ENCODE measurements around the gene BCL2.

The BCL2 gene

DNA sequence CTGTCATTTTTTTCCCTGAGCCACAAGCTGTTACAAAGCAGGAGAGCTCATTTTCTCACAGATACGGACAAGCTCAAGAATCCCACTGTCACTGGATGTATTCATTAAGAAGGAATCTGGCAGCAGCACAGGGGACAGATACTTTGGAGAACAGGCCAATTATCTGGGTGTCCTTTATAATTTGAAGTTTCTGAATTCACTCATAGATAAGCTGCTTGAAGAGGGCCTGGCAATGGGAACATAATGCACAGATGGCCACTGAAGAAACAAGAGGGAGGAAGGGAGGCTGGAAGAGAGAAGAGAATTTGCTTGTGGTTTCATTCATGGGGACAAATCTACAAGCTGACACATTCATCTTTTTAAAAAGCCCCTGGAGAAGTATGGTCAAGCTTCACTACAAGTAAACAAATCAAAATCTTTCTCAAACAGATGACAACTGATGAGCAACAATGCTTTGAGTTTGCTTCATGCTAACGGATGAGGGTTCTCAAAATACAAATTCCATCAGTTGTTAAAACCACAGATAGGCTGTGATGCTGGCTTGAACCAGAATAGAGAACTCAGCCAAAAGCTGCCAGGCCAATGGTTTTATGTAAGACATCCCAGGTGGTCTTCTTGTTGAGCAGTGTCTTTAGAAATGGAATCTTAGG, 11.9 kb downstream of the BCL2 start:
- DNase-seq = no peak

DNA sequence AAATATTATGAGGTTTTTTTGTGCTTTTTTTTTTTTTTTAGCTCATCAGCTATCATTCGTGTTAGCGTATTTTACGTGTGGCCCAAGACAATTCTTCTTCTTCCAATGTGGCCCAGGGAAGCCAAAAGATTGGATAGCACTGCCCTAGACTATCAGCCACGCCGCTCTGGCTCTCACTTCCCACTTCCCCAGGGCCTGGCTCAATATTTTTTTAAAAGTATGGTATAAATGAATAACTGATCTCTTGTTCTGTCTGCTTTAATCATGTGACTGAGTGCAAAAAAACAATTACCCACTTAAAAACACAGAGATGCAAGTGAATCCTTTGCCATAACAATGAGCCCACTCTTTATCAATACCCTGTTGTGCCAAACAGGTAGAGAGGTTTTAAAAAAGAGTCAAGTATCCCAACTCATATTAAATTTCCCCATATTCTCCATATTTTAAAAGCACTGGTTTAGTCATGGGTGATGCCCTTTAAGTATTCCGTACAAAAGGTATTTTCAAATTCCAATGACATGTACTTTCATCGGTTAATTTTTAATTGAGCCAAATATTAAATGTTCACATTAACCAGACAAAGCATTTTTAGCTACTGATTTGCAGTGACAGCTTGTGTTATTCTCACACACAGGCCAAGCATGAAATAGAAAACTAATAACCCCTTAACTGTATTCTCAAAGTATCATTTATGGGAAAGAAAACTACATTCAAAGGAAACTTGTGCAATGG, 12.6 kb downstream of the BCL2 start:
- DNase-seq = no peak

DNA sequence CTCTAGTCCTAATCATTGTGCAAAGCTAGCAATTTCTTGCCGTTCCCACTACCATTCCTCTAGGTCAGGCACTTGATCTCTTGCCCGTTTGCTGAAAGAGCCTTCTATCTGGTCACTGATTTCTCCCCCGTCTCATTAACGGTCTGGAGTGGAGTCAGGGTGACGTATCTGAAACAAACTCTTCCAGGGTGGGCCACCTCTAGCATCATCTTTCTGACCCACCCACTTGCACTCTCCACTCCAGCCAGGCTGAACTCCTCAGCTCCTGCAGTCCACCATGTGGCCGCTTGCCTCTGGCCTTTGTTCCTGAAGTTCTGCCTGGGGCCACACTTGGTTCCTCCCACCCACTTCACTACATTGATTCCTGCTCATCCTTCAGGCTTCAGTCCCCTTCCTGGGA, 13.3 kb downstream of the BCL2 start:
- DNase-seq = no peak

DNA sequence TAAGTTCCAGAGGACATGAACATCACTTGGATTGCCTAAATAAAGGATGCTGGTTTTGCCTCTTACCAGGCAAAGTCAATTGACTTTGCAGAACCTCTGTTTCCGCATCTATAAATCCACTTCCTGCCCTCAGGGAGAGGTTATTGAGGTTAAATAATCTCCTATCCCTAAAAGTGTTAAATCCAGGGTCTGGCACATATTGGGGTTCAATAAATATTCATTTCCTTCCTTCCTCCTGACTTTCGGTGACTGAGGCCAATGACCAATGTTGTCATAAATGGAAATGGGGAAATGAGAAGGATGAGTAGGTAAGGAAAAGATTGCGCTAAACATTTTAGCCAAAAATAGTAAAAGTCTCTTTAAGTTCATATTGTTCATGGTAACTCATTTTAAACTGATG, 16.0 kb downstream of the BCL2 start:
- DNase-seq = no peak

DNA sequence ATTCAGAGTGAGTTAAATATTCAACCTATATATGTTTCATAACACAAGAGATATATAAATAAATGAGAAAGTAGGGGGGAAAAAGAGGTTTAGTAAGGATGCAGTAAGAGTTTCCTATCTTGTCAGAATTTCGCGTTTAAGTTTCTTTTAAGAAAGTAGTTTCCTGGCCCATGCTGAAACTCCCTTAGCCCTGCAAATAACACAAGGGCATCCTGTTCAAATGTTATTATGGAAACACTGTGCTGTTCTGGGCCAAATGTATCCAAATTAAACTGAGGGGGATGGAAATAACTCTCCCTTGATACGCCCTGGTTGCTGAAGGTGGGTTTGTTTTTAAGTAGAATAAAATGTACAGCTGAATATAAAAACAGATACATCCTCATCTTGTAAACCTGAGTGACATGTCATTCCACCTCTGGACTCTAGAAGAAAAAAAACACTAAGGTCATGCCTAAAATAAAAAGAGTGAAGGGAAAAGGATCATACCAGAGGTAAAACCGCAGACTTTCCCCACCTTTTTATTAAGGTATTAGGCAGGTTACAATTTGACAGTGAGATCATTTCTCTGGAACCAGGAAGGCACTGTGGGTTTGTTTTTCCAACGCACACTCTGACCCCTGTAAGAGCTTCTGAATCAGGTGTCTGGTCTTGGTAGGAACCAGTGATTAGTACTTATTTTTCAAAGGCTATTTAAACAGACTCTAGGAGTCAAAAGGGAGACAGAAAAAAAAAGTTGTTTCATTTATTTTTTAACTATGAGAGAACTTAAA, 16.7 kb downstream of the BCL2 start:
- DNase-seq = no peak

DNA sequence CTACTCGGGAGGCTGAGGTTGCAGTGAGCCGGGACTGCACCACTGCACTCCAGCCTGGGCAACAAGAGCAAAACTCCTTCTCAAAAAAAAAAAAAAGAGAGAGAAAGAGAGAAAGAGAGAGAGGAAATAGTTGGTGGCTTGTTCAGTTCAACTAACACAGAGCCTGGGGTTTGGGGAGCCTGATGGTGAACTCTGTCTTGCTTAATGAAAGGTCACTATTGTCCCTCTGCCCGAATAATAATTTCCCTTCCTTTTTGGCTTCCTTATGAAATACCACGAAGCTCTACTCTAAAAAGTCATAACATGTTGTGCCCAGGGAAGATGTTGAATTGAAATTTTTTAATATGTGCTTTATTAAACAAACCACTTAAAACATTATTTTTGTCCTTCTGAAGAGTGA, 17.3 kb downstream of the BCL2 start:
- no peak for DNase-seq

DNA sequence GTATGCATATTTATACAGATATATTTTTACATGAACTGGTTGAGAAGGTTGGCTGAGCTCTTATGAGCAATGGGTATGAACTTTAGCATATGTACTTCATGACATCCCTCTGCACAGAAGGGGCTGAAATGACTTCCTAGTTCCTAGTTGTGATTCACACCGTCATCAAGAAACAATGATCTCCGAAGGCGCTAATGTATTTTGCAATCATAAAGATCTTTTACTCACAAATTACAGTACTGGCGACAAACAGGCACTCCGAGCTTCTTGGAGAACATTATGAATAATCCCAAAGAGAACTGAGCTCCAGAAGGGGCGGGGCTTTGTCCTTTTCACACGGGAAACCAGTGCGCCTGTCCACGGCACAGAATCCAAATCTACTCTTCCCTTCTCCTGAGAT, 18.1 kb downstream of the BCL2 start:
- no peak for DNase-seq

DNA sequence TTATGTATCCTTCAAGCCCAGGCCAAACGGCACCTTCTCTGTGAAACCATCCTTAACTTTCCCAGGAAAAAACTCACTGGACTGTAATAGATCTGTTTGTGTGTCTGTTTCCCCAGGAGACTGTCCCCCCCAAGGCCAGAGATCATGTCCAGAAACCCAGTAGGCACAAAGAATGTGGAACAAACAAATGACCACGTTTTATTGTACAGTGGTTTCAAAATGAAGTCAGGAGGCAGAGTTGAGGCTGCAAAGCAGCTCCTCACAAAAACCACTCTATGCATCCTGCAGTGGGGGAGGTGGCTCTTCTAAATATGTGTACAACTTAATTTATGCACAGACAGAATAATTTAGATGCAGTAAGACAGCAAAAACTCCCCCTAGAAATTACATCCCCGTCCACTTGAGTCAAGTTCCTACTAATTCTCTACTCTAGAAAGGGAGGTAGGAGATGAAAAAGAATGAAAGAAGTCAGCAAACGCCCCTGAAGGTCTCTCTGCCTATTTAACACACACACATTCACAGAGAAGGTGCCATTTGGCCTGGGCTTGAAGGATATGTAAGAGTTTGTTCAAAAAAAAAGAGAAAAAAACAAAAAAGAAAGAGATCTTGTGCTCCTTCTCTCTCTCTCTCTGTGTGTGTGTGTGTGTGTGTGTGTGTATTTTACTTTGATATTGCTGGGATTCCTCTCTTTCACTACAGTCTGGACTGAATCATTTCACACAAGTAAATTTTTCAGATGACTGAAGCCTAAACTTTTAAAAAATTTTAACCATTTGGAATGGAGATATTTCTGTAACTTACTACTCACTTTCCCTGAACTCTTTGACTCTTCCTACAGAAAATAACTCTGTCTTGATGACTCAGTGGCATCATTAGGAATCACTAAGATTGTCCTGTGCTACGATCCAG, 19.5 kb downstream of the BCL2 start:
- no peak for DNase-seq

DNA sequence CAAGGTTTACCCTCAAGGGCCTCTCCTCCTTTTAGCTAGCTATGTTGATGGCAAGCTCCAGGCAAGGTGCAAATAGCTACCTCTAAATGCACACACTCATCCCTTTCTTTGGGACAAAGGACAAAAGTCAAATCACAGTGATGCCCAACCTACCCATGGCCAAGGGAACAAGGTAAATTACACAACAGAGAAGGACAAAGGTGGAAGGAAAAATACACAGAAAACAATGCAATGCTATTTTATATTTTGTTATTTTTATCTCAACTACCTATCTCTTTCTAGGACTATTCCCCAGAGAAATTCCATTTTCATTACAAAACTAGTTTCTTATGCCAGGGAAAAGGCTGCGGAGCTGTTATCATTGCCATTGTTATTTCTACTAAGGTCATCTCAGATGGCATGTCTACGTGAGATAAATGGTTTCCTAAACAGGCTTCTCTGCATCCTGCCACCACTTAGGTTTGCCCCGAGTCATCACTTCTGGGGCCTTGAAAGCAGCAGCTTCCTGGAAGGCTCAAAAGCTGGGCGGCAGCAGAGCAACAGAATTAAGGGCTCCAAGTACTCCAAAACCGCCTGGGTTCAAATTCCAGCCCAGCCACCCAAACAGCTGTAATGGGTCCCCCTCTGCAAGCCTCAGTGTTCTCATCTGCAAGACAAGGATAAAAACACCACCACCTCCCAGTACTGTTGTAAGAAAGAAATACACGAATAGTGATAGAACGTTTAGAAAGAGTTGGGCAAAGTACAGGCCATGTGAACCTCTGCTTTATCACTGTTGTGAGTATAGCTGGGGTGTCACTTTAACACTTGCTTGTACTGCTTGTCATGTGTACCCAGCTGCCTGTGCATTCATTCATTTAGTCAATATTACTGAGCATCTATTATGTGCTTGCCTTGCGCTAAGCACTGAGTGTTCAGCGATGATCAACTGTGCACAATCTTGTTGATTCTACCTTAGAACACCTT, 20.9 kb downstream of the BCL2 start:
- DNase-seq = no peak

DNA sequence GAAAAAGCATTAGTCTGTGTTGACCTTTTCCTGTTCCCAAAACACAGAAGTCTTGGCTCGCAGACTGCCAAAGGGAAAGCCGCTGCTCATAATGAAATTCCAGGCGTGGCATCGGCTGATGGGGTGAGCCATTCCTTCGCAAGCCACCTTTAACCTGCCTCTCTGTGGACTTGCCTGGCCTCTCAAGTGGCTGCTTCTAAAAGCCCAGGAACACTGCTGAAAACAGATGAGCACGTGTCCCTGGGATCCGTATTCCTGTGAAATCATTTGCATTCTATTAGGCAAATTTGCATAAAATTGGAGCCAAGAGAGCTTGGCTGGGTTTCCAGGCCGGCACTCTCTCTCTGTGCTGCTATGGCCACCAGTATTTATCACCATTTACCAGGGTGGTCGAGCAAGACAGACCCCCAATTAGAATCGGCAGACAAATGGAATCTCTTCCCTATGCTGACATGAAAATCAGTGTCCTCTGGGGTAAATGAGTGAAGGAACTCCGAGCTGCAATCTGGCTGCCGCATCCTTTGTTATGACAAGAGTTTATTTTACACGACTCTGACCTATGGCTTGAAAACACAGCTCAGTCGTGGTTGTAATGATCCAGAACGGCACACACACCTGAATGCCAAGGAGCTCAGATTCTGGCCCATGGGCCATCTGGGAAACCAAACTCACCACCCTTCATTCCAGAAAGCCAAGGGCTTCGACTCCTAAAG, 21.7 kb downstream of the BCL2 start:
- no peak for DNase-seq

DNA sequence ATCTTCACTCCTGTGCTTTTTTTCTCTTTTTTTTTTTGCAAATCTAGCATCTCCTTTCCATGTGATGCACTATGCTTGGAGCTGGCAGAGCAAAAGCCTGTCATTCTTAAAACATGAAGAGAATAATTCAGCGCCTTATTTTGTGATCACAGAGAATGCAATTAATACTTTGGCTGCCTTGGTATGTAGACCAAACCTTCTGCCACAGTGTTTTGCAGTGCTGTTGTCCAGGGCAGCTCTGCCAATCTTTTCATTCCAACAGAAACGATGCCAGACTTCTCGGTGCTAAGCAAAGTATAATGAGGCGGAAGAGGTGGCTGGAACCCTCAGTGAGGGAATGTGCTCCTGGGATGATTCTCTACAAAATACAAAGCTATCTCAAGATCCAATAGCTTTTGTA, 25.6 kb downstream of the BCL2 start:
- no peak for DNase-seq

DNA sequence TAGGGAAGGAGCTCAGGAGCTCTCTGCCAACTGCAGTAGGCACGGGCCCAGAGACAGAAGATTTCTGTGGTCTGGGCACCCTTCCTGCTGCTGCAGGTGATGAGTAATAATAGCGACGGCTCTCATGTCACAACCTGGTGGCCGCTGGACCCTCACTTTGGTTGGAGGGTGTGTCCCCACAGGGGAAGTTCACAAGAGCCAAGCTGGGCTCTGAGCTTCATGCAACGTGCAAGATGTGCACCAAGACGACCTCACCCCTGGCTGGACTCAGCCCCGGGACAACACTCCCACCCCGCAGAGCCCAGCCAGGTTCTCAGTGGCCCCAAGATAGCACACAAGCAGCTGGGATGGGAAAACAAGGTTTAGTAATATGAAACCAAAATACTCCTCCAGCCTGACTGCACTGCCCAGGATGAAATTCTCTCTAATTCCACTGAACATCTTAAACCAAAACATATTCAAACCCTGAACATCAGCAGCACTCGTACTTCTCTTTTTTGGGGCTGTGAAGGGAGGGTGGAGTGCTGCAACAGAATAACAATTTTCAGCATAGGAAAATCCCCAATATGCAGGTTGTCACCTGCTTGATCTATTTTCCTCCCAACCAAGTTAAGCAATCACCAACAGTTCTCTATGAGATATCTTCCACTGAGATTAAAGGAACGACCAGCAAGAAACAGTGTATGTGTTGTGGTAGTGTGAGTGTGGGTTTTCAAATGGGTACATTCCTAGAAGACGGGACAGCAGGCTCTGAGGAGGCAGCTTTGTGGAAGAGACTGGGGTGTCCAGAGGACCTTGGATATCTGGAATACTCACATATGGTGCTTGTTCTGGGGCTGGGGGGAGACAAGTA, 26.5 kb downstream of the BCL2 start:
- DNase-seq = no peak

DNA sequence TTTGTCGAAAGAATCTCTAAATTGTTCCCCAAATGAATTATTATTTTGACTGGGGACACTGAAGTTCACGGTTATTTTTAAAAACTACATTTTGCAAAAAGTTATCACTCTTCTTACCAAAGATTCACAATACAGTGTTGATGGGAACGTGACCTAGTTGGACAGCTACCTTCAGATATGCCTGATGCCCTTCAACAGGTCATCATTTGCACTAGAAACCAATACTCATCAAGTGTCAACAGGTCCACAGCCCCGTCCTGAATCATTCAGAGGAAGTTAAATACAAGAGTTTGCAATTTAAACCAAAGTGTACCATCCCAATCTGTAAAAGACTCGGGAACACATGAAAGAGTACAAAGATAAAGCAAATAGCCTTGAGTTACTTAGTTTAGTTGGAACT, 28.3 kb downstream of the BCL2 start:
- no peak for DNase-seq

DNA sequence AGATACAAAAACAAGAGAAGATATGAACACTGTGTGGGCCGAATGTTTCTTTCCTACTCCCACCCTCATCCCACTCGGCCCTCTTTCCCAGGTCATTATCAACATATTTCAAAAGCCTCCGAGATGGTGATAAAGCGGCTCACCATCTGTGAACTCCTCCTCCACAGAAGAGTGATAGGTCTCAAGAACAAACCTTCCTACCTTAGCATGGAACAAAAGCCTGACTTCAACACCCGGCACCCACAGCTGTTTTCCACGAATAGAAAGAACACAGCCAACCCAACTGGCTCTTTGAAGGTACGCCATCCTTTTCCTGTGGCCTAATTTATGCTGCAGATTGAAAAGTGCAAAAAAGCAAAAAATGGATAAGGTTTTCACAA, 28.8 kb downstream of the BCL2 start:
- DNase-seq = no peak

DNA sequence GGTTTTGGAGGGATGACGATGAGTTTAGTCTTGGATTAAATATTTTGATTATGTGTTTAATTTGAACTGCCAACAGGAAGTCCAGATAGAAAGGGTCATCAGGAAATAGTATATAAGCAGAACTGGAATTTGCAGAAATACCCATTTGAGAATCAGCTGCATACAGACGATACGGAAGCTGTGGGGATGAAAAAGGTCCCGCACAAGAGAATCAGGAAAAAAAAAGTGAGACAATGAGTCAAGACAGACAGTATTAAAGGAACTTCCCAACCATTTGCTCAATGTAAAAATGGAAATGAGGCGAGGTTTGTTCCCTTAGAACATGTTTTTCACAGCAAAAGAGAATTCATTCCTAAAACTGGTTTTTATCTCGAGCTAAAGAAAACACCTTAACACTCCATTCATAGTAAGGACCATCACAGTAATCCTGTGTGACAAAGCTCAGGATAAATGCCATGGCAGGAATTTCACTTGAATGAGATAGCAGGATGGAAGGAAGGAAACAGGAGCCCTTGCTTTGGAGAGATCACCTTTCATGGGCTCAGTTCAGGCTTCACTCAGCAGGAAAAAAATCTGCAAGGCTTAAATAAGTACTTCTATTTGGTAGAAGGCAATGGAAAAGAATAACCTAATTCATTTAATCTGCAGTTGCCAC, 29.3 kb downstream of the BCL2 start:
- DNase-seq = no peak

DNA sequence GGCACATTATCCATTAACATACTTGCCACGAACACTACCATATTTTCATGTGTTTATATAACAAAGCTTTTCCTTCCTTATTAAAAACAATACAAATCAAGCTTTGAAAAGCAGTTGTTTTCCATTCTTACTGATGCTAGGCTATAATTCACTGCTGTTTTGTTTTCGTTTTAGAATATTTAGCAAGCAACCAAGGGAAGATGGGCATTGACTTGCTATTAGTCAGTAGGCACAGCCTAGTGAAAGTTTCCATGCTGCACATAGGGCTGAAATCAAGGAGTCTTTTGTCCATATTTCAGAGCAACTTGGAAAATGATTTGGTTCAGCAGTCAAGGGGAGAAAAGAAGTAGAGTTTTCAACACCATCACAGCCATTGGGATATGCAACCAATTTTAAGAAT, 31.3 kb downstream of the BCL2 start:
- DNase-seq = no peak

DNA sequence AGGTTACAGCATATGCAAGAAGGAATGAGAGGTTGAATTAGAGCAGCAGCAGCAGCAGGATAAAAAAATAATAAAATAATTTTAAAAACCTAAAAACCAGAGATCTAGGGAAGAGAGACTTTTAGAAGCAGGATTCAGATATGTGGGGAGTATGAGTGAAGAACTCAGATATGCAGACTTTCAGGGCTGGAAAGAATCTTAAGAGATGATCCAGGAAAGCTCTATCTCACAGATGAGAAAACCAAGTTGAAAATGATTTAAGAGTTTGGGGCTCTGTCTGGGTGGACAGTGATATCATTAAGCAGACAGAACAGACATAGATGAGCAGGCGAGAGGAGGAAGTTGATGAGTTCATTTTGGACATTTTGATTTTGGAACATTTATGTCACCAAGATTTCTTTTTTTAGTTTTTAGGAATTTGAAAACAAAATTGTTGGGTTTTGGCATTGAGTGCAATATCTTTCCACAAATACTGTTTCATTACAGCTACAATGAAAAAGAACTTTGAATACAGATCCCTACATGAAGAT, 31.8 kb downstream of the BCL2 start:
- DNase-seq = no peak

DNA sequence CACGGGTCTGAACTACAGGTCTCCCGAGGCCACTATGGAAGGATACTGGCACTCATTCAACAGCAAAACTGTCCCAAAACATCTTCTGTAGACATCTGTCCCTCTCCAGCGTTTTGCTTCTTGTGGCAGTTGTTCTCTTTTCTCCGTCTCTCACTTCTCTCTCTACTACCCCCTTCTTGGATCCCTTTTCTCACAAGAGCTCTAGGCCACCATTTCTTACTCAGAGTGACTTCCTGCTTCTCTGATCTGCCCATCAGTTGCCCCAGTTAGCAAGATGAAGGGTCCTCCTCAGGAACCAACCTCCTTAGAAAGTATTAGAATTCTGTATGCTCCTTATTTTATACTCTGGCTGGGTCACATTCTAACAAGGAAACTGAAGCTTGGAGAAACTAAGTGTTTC, 32.6 kb downstream of the BCL2 start:
- no peak for DNase-seq
